T-helper 1 cell (primary cell): ENCODE measurements around the gene LRG1.

Experiments
- DNase-seq, 5 donors: peaks; one replicate each; pipeline ENCODE4 v3.0.0-alpha.2; 2012 to 2020

LRG1 gene

DNA sequence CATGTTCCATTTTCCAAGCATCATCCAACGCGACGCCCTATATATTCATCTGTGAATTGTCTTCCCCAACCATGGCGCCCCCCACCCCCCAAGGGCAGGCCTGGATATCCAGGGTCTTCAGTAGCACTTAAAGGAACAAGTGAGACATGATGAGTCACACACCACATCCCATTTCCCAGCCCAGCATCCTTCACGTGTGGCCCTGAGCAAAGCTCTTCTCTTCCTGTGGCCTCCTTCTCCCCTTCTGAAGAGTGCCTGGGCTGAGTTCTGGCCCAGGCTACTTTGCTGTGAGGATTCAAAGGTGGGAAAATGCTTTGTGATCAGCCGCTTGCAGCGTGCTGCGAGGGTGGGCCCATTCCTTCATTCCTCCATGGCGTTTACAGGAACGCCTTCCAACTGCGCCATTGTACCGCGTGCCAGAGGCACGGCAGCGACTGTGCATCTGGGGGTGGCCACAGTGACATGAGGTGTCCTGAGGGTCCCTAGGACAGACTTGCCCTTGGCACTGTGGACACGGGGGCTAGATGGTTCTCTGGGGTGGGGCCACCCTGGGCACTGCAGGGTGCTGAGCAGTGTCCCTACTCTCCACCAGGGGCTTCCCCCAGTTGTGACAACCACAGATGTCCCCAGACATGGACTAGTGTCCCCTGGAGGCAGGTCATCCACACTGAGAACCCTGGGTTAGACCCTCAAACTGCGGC is 33.2 kb downstream of the LRG1 start:
- no peak for DNase-seq

- DNase-seq = no peak
Measured at GRCh38 chr19:4505570-4506448, 34.0 kb downstream of the LRG1 start.

DNA sequence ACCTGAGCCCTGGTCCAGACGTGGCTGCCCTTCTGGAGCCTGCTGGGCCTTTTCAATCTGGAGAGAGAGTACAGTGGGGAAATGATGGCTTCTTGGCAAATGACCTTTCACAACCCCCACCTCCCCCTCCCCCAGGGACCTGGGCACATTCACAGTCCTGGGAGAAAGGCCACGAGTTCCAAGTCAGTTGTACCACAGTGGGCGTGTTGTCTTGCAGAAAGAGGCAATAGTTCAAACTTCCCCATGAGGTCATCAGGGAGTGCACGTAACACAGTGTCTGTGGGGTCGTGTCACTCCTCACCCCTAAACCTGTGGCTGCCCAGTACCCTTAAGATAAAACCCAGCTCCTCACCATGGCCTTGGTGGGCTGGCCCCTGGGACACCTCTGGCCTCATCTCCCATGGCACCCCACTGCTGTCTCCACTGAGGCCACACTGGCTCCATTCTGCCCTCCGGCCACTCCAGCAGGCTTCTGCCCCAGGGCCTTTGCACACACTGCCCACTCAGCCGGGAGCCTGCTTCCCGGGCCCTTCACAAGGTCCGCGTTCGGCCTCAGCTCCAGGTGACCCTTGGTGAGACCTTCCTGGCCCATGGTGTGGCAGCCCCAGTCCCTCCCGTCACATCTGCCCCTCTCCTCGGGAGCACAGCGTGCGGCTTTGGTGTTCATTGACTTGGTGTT is 34.8 kb downstream of the LRG1 start:
- no peak for DNase-seq

- DNase-seq = no peak
Measured at GRCh38 chr19:4504297-4504701, 35.5 kb downstream of the LRG1 start.

GRCh38 chr19:4503825-4504170 is 36.0 kb downstream of the LRG1 start:
- DNase-seq = no peak

- DNase-seq = no peak
Measured at GRCh38 chr19:4503132-4503824, 36.6 kb downstream of the LRG1 start.

DNA sequence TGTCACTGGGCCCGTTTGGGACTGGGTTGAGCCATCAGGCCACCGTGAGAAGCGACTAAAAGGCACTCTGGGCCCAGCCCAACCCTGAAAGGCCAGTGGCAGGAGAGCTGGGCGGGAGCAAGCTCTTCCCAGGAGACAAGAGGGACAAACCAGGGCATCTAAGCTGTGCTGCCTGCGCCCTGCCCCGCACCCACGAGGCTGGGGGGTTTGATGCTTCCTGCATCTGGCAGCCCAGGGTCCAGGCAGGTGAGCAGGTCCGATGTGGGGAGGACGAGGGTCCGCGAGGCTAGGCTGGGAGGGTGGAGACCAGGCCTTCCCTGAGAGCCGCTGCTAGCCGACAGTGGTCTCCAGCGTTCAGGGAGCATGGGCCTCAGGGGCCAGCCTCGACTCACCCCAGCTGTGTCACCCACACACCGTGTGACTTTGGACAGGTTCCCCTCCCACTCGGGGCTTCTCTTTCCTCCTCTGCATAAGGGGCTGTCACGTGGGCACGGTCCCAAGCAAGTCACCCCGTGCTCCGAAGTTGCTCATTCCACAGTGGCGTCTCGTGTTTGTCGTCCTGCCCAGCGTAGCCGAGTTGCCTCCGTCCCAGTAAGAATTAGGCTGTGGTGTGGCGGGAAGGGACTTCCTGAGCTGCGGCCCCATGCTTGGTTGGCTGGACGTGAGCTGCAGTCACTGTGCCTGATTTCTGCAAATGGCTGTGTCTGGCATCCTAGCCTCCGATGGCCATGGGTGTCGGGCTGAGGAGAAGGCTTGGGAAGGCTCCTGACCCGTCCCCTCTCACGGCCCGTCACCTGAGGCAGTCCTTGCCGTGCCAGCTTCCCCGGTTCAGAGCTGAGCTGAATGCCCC is 37.3 kb downstream of the LRG1 start:
- no peak for DNase-seq

GRCh38 chr19:4501691-4502090 is 38.1 kb downstream of the LRG1 start:
- no peak for DNase-seq

- DNase-seq = no peak
Measured at GRCh38 chr19:4500841-4501591, 38.8 kb downstream of the LRG1 start.

DNA sequence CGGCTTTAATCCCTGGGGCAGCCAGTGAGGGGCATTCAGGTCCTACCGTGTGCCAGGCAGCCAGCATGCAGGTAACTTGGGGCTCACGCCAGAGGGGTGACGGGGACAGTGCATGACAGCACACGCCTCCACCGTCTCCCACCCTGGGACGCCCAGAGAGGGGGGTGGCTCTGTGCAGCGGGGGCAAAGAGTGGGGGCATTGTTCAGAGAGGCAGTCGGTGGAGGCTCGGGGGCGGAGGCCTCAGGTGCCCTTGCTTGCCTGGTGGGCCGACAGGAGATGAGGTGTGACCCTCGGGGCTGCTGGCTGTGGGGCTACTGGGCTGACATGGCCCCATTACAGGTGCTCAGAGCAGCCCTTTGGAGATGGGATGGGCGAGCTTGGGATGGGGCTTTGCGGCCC is 40.0 kb downstream of the LRG1 start:
- no peak for DNase-seq

- DNase-seq = no peak
Measured at GRCh38 chr19:4499318-4499717, 40.5 kb downstream of the LRG1 start.

GRCh38 chr19:4498694-4499093 is 41.1 kb downstream of the LRG1 start:
- DNase-seq = no peak

- DNase-seq = no peak
Measured at GRCh38 chr19:4497770-4498389, 42.0 kb downstream of the LRG1 start.

DNA sequence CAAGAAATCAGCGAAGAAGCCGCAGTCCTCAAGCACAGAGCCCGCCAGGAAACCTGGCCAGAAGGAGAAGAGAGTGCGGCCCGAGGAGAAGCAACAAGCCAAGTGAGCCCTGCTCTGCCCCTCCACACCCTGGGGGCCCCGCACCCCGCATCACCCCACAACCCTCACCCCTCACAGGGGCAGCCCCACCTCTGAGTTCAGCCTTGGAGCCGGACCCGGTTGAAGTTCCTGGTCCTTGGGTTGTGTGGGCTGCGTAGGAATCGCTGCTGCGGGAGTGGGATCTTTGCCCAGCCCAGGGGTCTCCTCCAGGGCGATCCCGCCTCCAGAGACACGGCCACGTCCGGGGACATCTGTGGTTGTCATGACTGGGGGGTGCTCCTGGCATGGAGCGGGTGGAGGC is 43.5 kb downstream of the LRG1 start:
- no peak for DNase-seq

GRCh38 chr19:4495471-4495870 is 44.4 kb downstream of the LRG1 start:
- DNase-seq = no peak

- DNase-seq = no peak
Measured at GRCh38 chr19:4494691-4495064, 45.2 kb downstream of the LRG1 start.

GRCh38 chr19:4493929-4494690 is 45.7 kb downstream of the LRG1 start:
- DNase-seq = no peak

DNA sequence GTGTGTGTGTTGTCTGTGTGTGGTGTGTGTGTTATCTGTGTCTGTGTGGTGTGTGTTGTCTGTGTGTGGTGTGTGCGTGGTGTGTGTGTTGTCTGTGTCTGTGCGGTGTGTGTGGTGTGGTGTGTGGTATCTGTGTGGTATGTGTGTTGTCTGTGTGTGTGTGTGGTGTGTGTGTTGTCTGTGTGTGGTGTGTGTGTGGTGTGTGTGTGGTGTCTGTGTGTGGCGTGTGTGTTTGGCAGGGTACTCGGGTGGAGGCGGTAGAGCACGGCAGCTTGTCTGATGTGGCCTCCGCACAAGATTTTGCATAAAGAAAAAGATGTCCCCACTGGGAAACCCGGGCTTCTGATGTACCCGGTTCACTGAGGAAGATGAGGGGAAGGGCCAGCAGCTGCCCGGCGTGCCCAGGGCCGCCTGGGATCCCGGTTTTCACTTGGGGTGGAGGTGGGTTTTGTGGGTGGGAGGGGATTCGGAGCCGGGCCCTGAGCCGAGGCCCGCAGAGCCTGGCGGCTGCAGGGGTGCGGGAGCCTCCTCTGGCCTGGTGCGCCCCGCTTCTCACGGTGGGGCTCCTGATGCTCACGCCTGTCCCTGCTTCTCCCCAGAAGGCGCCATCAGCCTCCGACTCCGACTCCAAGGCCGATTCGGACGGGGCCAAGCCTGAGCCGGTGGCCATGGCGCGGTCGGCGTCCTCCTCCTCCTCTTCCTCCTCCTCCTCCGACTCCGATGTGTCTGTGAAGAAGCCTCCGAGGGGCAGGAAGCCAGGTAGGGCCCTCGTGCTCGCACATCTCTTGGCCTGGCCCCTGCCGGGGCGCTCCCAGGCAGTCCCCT is 46.5 kb downstream of the LRG1 start:
- no peak for DNase-seq
